ENCODE data around the gene KLF3.

- TF ChIP-seq SALL2 (tag by site-specific recombination; IDR thresholded peaks at IDR 0.05; ENCODE audit: borderline replicate concordance) (no peak), ZNF335 (tag by site-specific recombination; conservative IDR thresholded peaks at IDR 0.05) (no peak), CTCF (tag by site-specific recombination; IDR thresholded peaks at IDR 0.05) (no peak), ZNF239 (tag by site-specific recombination; IDR thresholded peaks at IDR 0.05) (no peak), ZFP37 (tag by site-specific recombination; IDR thresholded peaks at IDR 0.05) (no peak), ZNF624 (tag by site-specific recombination; IDR thresholded peaks at IDR 0.05) (no peak), ZNF24 (tag by site-specific recombination; IDR thresholded peaks at IDR 0.05) (no peak), PRDM2 (tag by site-specific recombination; IDR thresholded peaks at IDR 0.05; ENCODE audit: borderline replicate concordance) (no peak), ZSCAN23 (tag by site-specific recombination; IDR thresholded peaks at IDR 0.05) (no peak), ZNF174 (tag by site-specific recombination; IDR thresholded peaks at IDR 0.05) (no peak), YY1 (tag by site-specific recombination; IDR thresholded peaks at IDR 0.05) (no peak), ZFP69B (tag by site-specific recombination; IDR thresholded peaks at IDR 0.05) (no peak)
- TF ChIP-seq, protein P1, sequence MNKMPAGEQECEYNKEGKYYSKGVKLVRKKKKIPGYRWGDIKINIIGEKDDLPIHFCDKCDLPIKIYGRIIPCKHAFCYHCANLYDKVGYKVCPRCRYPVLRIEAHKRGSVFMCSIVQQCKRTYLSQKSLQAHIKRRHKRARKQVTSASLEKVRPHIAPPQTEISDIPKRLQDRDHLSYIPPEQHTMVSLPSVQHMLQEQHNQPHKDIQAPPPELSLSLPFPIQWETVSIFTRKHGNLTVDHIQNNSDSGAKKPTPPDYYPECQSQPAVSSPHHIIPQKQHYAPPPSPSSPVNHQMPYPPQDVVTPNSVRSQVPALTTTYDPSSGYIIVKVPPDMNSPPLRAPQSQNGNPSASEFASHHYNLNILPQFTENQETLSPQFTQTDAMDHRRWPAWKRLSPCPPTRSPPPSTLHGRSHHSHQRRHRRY (tag by site-specific recombination; IDR thresholded peaks at IDR 0.05), result no peak
- TF ChIP-seq, protein P2, sequence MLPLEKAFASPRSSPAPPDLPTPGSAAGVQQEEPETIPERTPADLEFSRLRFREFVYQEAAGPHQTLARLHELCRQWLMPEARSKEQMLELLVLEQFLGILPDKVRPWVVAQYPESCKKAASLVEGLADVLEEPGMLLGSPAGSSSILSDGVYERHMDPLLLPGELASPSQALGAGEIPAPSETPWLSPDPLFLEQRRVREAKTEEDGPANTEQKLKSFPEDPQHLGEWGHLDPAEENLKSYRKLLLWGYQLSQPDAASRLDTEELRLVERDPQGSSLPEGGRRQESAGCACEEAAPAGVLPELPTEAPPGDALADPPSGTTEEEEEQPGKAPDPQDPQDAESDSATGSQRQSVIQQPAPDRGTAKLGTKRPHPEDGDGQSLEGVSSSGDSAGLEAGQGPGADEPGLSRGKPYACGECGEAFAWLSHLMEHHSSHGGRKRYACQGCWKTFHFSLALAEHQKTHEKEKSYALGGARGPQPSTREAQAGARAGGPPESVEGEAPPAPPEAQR (tag by site-specific recombination; IDR thresholded peaks at IDR 0.05), result no peak
These were observed 42.3 kb downstream of the KLF3 start for GRCh38 chr4:38706301-38706700.
